H9 (cell line): ENCODE data around the gene LRWD1. TPM values are rescaled to one million over a fixed set of nuclear protein-coding genes. Genes with fewer than 3 reads are reported as not detected.
A peak's percentile ranks its signal among the peaks of the same experiment; 100 is the strongest.

Experiments used
- DNase-seq: peaks from one replicate; pipeline ENCODE4 v3.0.0-alpha.2; 2017
- H2AFZ ChIP-seq: one replicate; pipeline ENCODE4 v1.6.1; 2013; ENCODE audit warnings: mild to moderate bottlenecking, low read length, control low read depth, moderate library complexity
- H2AK5ac ChIP-seq: 2 replicates; pipeline ENCODE4 v1.6.1; 2013; ENCODE audit warnings: low read length, control low read depth, mixed read lengths; ENCODE audit not compliant: insufficient read length
- H2BK120ac ChIP-seq: one replicate; pipeline ENCODE4 v1.6.1; 2013; ENCODE audit warnings: low read depth, mild to moderate bottlenecking, low read length, control low read depth, inconsistent platforms; ENCODE audit not compliant: poor library complexity, severe bottlenecking
- H2BK12ac ChIP-seq: 2 replicates; pipeline ENCODE4 v1.6.1; 2013; ENCODE audit warnings: low read length, control low read depth, mixed read lengths, low read depth; ENCODE audit not compliant: insufficient read length
- H2BK15ac ChIP-seq: 2 replicates; pipeline ENCODE4 v1.6.1; 2013; ENCODE audit warnings: low read depth, low read length, control low read depth
- H2BK20ac ChIP-seq: one replicate; pipeline ENCODE4 v1.6.1; 2013; ENCODE audit warnings: low read depth, mild to moderate bottlenecking, low read length, control low read depth, inconsistent platforms; ENCODE audit not compliant: poor library complexity, severe bottlenecking
- H2BK5ac ChIP-seq: 2 replicates; pipeline ENCODE4 v1.6.1; 2013; ENCODE audit warnings: low read length, control low read depth, mixed read lengths; ENCODE audit not compliant: insufficient read length
- H3K14ac ChIP-seq: 2 replicates; pipeline ENCODE4 v1.6.1; 2013; ENCODE audit warnings: low read length, control low read depth; ENCODE audit not compliant: insufficient read depth
- H3K18ac ChIP-seq: 2 replicates; pipeline ENCODE4 v1.6.1; 2013; ENCODE audit warnings: low read depth, mild to moderate bottlenecking, mixed read lengths, low read length, control low read depth; ENCODE audit not compliant: insufficient read length
- H3K23ac ChIP-seq: 2 replicates; pipeline ENCODE4 v1.6.1; 2013; ENCODE audit warnings: low read length, control low read depth, mixed read lengths, low read depth; ENCODE audit not compliant: insufficient read length
- H3K23me2 ChIP-seq: 2 replicates; pipeline ENCODE4 v1.6.1; 2013; ENCODE audit warnings: low read depth, mild to moderate bottlenecking, mixed read lengths, low read length, control low read depth; ENCODE audit not compliant: insufficient read length, poor library complexity, severe bottlenecking
- H3K27ac ChIP-seq: 2 replicates; pipeline ENCODE4 v1.5.1; 2013; ENCODE audit warnings: low read length, control low read depth, mixed read lengths, low read depth; ENCODE audit not compliant: insufficient read length
- H3K27me3 ChIP-seq: 2 replicates; pipeline ENCODE4 v1.6.1; 2013; ENCODE audit warnings: low read length, control low read depth, inconsistent platforms; ENCODE audit not compliant: insufficient read depth
- H3K4ac ChIP-seq: 2 replicates; pipeline ENCODE4 v1.6.1; 2013; ENCODE audit warnings: low read depth, mild to moderate bottlenecking, control low read depth, inconsistent platforms, low read length, moderate library complexity
- H3K4me1 ChIP-seq: 2 replicates; pipeline ENCODE4 v1.6.1; 2013; ENCODE audit warnings: low read length, control low read depth, inconsistent platforms; ENCODE audit not compliant: insufficient read depth
- H3K4me2 ChIP-seq: 2 replicates; pipeline ENCODE4 v1.6.1; 2013; ENCODE audit warnings: low read length, control low read depth, mixed read lengths; ENCODE audit not compliant: insufficient read length, insufficient read depth
- H3K56ac ChIP-seq: 2 replicates; pipeline ENCODE4 v1.6.1; 2013; ENCODE audit warnings: low read depth, mild to moderate bottlenecking, mixed read lengths, low read length, control low read depth; ENCODE audit not compliant: insufficient read length
- H3K79me1 ChIP-seq: 2 replicates; pipeline ENCODE4 v1.6.1; 2013; ENCODE audit warnings: low read depth, mild to moderate bottlenecking, moderate library complexity, low read length, control low read depth, inconsistent platforms; ENCODE audit not compliant: insufficient read depth, poor library complexity, severe bottlenecking
- H3K79me2 ChIP-seq: 2 replicates; pipeline ENCODE4 v1.6.1; 2013; ENCODE audit warnings: low read length, control low read depth, inconsistent platforms; ENCODE audit not compliant: insufficient read depth
- H3K9ac ChIP-seq: 2 replicates; pipeline ENCODE4 v1.6.1; 2013; ENCODE audit warnings: low read length, control low read depth, mixed read lengths; ENCODE audit not compliant: insufficient read length; ENCODE audit errors: extremely low read depth
- H3K9me3 ChIP-seq: one replicate; pipeline ENCODE4 v1.6.1; 2013; ENCODE audit warnings: low read depth, low read length, inconsistent platforms; ENCODE audit not compliant: control insufficient read depth
- H3T11ph ChIP-seq: one replicate; pipeline ENCODE4 v1.6.1; 2013; ENCODE audit warnings: mild to moderate bottlenecking, low read length, control low read depth, inconsistent platforms
- H4K20me1 ChIP-seq: one replicate; pipeline ENCODE4 v1.6.1; 2013; ENCODE audit not compliant: control insufficient read depth, insufficient read length, insufficient read depth
- H4K5ac ChIP-seq: 2 replicates; pipeline ENCODE4 v1.6.1; 2013; ENCODE audit warnings: low read depth, mild to moderate bottlenecking, mixed read lengths, low read length, control low read depth; ENCODE audit not compliant: insufficient read length
- H4K8ac ChIP-seq: replicated peaks from 2 replicates; pipeline ENCODE4 v1.6.1; 2013; ENCODE audit warnings: low read length, control low read depth, mixed read lengths, low read depth; ENCODE audit not compliant: insufficient read length
- H4K91ac ChIP-seq: 2 replicates; pipeline ENCODE4 v1.6.1; 2013; ENCODE audit warnings: low read depth, mild to moderate bottlenecking, moderate library complexity, mixed read lengths, low read length, control low read depth; ENCODE audit not compliant: insufficient read length
- H3K27ac Mint-ChIP-seq, 3 experiments: 2 replicates in 2 of 3; 3 replicates in 1 of 3; pipeline ENCODE4 v1.8.0; 2020 to 2021; ENCODE audit warnings: mixed read lengths in 3 of 3, mild to moderate bottlenecking in 1 of 3, moderate library complexity in 1 of 3
- H3K27me3 Mint-ChIP-seq: 2 replicates; pipeline ENCODE4 v1.8.0; 2021; ENCODE audit warnings: low read depth, mild to moderate bottlenecking, moderate library complexity, mixed read lengths
- H3K36me3 Mint-ChIP-seq, 3 experiments: 2 replicates in 2 of 3; 3 replicates in 1 of 3; pipeline ENCODE4 v1.8.0; 2020 to 2021; ENCODE audit warnings: low read depth in 3 of 3, mixed read lengths in 3 of 3; ENCODE audit not compliant: insufficient read depth in 1 of 3
- H3K4me1 Mint-ChIP-seq, 2 experiments: 2 replicates each; pipeline ENCODE4 v1.8.0; 2020; ENCODE audit warnings: mixed read lengths in 2 of 2
- H3K4me3 Mint-ChIP-seq, 2 experiments: 2 replicates in 1 of 2; 3 replicates in 1 of 2; pipeline ENCODE4 v1.8.0; 2020 to 2021; ENCODE audit warnings: mild to moderate bottlenecking in 2 of 2, mixed read lengths in 2 of 2, moderate library complexity in 1 of 2
- H3K9me3 Mint-ChIP-seq, 2 experiments: 2 replicates in 1 of 2; 3 replicates in 1 of 2; pipeline ENCODE4 v1.8.0; 2020; ENCODE audit warnings: mild to moderate bottlenecking in 2 of 2, mixed read lengths in 2 of 2, moderate library complexity in 1 of 2
- CTCF ChIP-seq: fragments of 200-600 bp; sonication (generic); conservative IDR thresholded peaks from 3 replicates; pipeline ENCODE4 v1.8.0; 2021; ENCODE audit warnings: antibody characterized with exemption, mild to moderate bottlenecking
- WGBS: extraction: QIAGEN DNeasy Blood & Tissue Kit; methylation state at CpG from one replicate; pipeline ENCODE4 v1.1.7; 2013; ENCODE audit warnings: missing lambda C conversion rate, low lambda C conversion rate, mixed read lengths; ENCODE audit not compliant: insufficient read length; ENCODE audit errors: extremely low coverage; 5-methylcytosine and 5-hydroxymethylcytosine counted together
- total RNA-seq: library from RNA; stranded (reverse); gene quantifications from 2 replicates; pipeline ENCODE4 v1.2.1, GENCODE V29; 2021

LRWD1 gene
- total RNA-seq, 1 experiment from 2014 or later, result 35.1 TPM

- no peak overlapping the region for H2AFZ ChIP-seq
Observed at GRCh38 chr7:102451371-102452054, 13.3 kb upstream of the LRWD1 start.

More at GRCh38 chr7:102451371-102452054, 13.3 kb upstream of the LRWD1 start:
- H3K4me1 Mint-ChIP-seq, result peaks cover 6 to 9% of the 10 kb centered on the region in 2 experiments
- Histone ChIP-seq H3K23me2 (no peaks in the 10 kb centered on the region), H4K8ac (no peak overlapping the region), H3K56ac (no peak overlapping the region), H3K18ac (no peak overlapping the region), H3K4me1 (no peaks in the 10 kb centered on the region), H3K27me3 (no peaks in the 10 kb centered on the region), H3K9ac (no peak overlapping the region), H2BK5ac (no peak overlapping the region), H2BK15ac (no peak overlapping the region), H3K79me2 (no peaks in the 10 kb centered on the region), H3K79me1 (no peaks in the 10 kb centered on the region), H3K4ac (no peak overlapping the region), H4K20me1 (no peaks in the 10 kb centered on the region), H2BK120ac (no peak overlapping the region), H2BK12ac (no peak overlapping the region), H2BK20ac (no peak overlapping the region), H4K91ac (no peak overlapping the region), H3K23ac (no peak overlapping the region), H3T11ph (no peak overlapping the region), H2AK5ac (no peak overlapping the region), H3K14ac (no peak overlapping the region), H3K27ac (no peak overlapping the region), H4K5ac (no peak overlapping the region), H3K4me2 (no peak overlapping the region), H3K9me3 (no peaks in the 10 kb centered on the region)
- H3K27me3 Mint-ChIP-seq, result no peaks in the 10 kb centered on the region; the same call in 1 of the 2 replicates
- WGBS, result no CpG with 5 or more reads among the region's 23 CpGs
- H3K27ac Mint-ChIP-seq, result no peak overlapping the region; a peak in 1 of 7 replicates
- H3K9me3 Mint-ChIP-seq, result no peaks in the 10 kb centered on the region
- peak; percentile 17; the same call in 1 of the 3 replicates for TF ChIP-seq CTCF
- peak; percentile 78 for DNase-seq
- peaks cover 2 to 13% (median 12%) of the 10 kb centered on the region in 3 experiments; a peak in 6 of 7 replicates for H3K36me3 Mint-ChIP-seq
- no peak overlapping the region; a peak in 1 of 5 replicates for H3K4me3 Mint-ChIP-seq
